AG04449 (cell line): ENCODE measurements around the gene ZNF213.

Experiments
- CTCF ChIA-PET: fragments of 350-600 bp; formaldehyde crosslinking; extraction: SDS; loops from one replicate; lab custom pipeline; 2021; ENCODE audit warnings: antibody characterized with exemption; lab: Yijun Ruan, JAX
- POLR2A ChIA-PET: fragments of 400-600, 350-600 bp; formaldehyde crosslinking; extraction: SDS; loops from one replicate; lab custom pipeline; 2020; ENCODE audit warnings: antibody characterized with exemption, inconsistent platforms; lab: Yijun Ruan, JAX
- DNase-seq: peaks from one replicate; pipeline ENCODE4 v3.0.0-alpha.2; 2010; ENCODE audit warnings: low read depth, low spot score
- H3K4me3 ChIP-seq: 2 replicates; pipeline ENCODE4 v1.5.1; 2011; ENCODE audit warnings: low read depth, mild to moderate bottlenecking, control low read depth, low read length
- TF ChIP-seq, protein P1 (sequence below): IDR thresholded peaks from one replicate; pipeline ENCODE4 v1.5.1; 2011; ENCODE audit warnings: mild to moderate bottlenecking, moderate library complexity, low read length, control low read depth, inconsistent platforms; ENCODE audit not compliant: insufficient read depth; ENCODE audit errors: missing control alignments

Gene ZNF213

DNA sequence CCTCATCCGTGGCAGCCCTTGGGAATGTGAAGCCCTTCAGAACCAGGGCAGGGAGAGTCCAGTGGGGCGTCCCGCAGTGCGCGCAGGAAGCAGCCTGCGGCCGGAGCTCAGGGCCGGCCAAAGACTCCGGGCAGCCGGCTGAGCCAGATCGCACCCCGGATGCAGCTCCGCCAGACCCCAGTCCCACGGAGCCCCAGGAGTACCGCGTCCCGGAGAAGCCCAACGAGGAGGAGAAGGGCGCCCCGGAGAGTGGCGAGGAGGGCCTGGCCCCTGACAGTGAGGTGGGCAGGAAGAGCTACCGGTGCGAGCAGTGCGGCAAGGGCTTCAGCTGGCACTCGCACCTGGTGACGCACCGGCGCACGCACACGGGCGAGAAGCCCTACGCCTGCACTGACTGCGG is 15.5 kb upstream of the ZNF213 start:
- ChIA-PET CTCF (interaction anchor here (1.6 to 5.5 kb wide), 2 partner anchors 10 to 60 kb away, joined by 4 to 57 read pairs; no protein-coding TSS in a partner anchor), POLR2A (no interaction called here)
- TF ChIP-seq, protein P1, sequence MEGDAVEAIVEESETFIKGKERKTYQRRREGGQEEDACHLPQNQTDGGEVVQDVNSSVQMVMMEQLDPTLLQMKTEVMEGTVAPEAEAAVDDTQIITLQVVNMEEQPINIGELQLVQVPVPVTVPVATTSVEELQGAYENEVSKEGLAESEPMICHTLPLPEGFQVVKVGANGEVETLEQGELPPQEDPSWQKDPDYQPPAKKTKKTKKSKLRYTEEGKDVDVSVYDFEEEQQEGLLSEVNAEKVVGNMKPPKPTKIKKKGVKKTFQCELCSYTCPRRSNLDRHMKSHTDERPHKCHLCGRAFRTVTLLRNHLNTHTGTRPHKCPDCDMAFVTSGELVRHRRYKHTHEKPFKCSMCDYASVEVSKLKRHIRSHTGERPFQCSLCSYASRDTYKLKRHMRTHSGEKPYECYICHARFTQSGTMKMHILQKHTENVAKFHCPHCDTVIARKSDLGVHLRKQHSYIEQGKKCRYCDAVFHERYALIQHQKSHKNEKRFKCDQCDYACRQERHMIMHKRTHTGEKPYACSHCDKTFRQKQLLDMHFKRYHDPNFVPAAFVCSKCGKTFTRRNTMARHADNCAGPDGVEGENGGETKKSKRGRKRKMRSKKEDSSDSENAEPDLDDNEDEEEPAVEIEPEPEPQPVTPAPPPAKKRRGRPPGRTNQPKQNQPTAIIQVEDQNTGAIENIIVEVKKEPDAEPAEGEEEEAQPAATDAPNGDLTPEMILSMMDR, result no peak
- DNase-seq, result no peak
- no peak overlapping the region for H3K4me3 ChIP-seq

- no peak overlapping the region for H3K4me3 ChIP-seq
- CTCF ChIA-PET, result interaction anchor here (1.6 to 5.5 kb wide), 2 partner anchors 9 to 60 kb away, joined by 4 to 57 read pairs; no protein-coding TSS in a partner anchor
- POLR2A ChIA-PET, result no interaction called here
- TF ChIP-seq, protein P1, result no peak
- DNase-seq, result no peak
Observed at GRCh38 chr16:3119701-3120408, 15.0 kb upstream of the ZNF213 start.

GRCh38 chr16:3120435-3120834 is 14.4 kb upstream of the ZNF213 start:
- CTCF ChIA-PET, result interaction anchor here (1.2 to 5.5 kb wide), 2 partner anchors 9 to 12 kb away, joined by 4 to 57 read pairs; no protein-coding TSS in a partner anchor
- no peak overlapping the region for H3K4me3 ChIP-seq
- TF ChIP-seq, protein P1, result no peak
- POLR2A ChIA-PET, result no interaction called here
- DNase-seq, result no peak

DNA sequence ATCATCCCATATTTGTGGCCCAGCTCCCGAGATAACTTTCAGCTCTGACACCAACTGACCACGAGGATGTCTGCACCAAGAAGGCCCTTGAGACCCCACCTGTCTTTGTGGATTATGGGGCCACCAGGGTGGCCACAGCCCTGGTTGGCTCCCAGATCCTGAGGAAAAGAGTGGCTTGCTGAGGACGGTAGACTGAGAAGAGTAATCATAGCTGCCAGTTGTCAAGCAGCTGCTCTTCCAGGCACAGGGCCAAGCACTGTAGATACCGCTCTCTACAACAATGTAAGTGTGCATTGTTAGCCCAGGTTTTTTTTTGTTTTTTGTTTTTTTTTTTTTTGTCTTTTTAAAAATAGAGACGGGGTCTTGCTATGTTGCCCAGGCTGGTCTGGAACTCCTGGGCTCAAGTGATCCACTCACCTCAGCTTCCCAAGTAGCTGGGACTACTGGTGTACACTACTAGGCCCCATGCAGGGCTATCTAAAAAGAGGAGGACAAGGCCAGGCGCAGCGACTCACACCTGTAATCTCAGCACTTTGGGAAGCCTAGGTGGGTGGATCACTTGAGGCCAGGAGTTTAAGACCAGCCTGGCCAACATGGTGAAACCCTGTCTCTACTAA is 12.9 kb upstream of the ZNF213 start:
- ChIA-PET POLR2A (interaction anchor here (1.0 to 1.1 kb wide), 2 partner anchors 9 to 28 kb away, joined by 3 read pairs; partner anchors contain the start of gene ZNF205), CTCF (interaction anchor here (1.4 to 5.5 kb wide), 6 partner anchors 7 to 62 kb away, joined by 4 to 57 read pairs (median 8); partner anchors contain the start of gene ZNF213)
- H3K4me3 ChIP-seq, result no peak overlapping the region
- no peak for DNase-seq
- TF ChIP-seq, protein P1, result no peak

GRCh38 chr16:3122926-3123570 is 11.8 kb upstream of the ZNF213 start:
- TF ChIP-seq, protein P1, result no peak
- DNase-seq, result no peak
- ChIA-PET POLR2A (interaction anchor here (0.6 kb wide), 1 partner anchor 9 kb away, joined by 3 read pairs; no protein-coding TSS in a partner anchor), CTCF (interaction anchor here (0.8 to 2.0 kb wide), 8 partner anchors 9 to 94 kb away, joined by 3 to 16 read pairs (median 4); partner anchors contain the start of genes ZNF205 and ZNF213)
- H3K4me3 ChIP-seq, result no peak overlapping the region
